Measurements from ENCODE around the gene PITPNM1.
"Not testable (repeated sequence)": the region's sequence is repeated elsewhere in the genome, so short reads cannot be mapped to it uniquely, and the experiment has no call there.

PITPNM1 gene

DNA sequence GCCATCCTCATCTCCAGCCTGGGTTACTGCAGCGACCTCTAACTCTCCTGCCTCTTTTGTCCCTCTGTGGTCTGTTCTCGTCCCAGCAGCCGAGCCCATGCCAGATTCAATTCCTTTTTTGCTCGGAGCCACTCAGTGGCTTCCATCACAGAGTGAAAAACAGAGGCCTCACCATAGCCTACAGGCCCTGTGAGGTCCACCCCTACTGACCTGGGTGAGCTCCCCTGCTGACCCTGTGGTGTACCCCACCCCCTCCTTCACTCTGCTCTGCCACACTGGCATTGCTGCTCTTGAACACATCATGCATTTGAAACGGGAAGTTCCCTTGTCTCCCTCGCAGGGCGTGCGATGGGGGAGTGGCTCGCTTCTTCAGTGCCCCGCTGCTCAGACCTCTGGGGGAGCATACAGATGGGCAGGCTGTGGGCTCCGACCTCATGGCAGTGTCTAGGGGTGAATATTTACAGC is 20.3 kb downstream of the PITPNM1 start:
- TF ChIP-seq, protein P1, sequence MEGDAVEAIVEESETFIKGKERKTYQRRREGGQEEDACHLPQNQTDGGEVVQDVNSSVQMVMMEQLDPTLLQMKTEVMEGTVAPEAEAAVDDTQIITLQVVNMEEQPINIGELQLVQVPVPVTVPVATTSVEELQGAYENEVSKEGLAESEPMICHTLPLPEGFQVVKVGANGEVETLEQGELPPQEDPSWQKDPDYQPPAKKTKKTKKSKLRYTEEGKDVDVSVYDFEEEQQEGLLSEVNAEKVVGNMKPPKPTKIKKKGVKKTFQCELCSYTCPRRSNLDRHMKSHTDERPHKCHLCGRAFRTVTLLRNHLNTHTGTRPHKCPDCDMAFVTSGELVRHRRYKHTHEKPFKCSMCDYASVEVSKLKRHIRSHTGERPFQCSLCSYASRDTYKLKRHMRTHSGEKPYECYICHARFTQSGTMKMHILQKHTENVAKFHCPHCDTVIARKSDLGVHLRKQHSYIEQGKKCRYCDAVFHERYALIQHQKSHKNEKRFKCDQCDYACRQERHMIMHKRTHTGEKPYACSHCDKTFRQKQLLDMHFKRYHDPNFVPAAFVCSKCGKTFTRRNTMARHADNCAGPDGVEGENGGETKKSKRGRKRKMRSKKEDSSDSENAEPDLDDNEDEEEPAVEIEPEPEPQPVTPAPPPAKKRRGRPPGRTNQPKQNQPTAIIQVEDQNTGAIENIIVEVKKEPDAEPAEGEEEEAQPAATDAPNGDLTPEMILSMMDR (IDR thresholded peaks at IDR 0.05; ENCODE audit: control insufficient read depth, extremely low read depth, insufficient read depth), result no peak
- H3K4me3 ChIP-seq (ENCODE audit: low read depth, low read length), result no peak overlapping the region
- DNase-seq (ENCODE audit: low read depth), result no peak

GRCh38 chr11:67483831-67484665 is 21.1 kb downstream of the PITPNM1 start:
- TF ChIP-seq, protein P1 (IDR thresholded peaks at IDR 0.05; ENCODE audit: control insufficient read depth, extremely low read depth, insufficient read depth), result no peak
- no peak for DNase-seq (ENCODE audit: low read depth)
- peak overlapping the region; percentile 65 for H3K4me3 ChIP-seq (ENCODE audit: low read depth, low read length)

DNA sequence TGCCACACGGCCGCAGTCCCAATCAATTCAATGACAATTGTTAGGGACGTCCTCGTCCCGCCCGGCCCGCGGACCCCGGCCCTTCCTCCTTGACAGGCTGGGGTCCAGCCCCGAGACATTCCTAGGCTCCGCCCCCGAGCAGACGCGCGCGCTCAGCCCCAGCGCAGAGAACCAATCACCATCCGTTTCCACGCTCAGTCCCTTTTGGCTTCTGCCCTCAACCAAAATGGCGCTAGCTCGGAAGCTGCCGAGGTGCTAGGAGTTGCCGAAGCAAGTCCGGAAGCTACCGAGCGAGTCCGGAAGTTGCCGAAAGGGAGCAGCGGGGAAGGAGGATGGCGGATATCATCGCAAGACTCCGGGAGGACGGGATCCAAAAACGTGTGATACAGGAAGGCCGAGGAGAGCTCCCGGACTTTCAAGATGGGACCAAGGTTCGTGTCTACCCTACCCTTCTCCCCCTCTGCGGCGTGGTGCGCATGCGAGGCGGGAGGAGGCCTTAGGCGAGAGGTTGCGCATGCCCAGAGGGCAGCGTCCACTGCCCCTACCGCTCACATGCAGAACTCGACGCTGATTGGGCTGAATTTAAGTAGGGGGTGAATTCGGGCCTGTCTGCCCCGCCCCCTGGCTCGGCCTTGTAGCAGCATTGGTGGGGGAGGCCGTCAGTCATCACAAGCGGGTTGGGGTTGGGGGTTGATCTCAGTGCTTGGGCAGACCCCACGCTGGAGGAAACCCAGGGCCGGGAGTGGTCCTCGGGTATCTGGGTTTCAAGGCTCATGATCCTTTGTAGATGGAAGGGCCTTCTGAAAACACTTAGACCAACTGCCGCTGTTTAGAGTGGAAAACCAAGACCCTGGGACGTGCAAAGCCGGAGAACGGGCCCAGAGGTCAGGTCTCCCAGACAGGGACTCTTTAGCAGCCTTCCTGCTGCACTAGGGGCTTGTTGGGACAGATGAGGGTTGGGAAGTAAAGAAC is 22.1 kb downstream of the PITPNM1 start, which contains the start of gene AIP:
AIP (plus strand) TSS at position 200 of the 972 bp plus-strand sequence; CDS start at position 333, 133 bp downstream.
- peak within 1 kb of the TSS; percentile 65 for H3K4me3 ChIP-seq (ENCODE audit: low read depth, low read length)
- DNase-seq (ENCODE audit: low read depth), result peak; percentile 93
- TF ChIP-seq, protein P1 (IDR thresholded peaks at IDR 0.05; ENCODE audit: control insufficient read depth, extremely low read depth, insufficient read depth), result peak; percentile 16; the same call in 1 of the 2 replicates

DNA sequence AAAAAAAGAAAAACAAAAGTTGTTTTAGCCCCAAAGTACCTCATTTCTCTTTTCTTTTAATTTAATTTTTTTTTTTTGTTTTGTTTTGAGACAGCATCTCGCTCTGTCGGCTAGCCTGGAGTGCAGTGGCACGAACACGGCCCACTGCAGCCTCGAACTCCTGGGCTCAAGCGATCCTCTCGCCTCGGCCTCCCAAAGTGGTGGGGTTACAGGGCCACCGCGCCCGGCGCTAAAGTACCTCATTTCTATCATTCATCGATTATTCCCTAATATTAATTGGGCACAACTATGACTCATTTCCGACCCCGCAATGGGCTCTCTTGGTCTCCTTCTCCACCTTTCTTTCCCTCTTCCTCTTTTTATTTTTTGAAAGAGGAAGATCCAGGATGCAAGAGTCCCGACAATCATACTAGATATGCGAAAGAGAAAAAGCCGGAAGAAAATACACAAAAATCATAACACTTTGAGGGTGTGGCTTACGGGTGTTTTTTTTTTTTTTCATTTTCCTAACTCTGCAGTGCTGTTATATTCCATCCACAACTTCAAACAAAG is 22.8 kb downstream of the PITPNM1 start:
- TF ChIP-seq, protein P1 (IDR thresholded peaks at IDR 0.05; ENCODE audit: control insufficient read depth, extremely low read depth, insufficient read depth), result no peak
- DNase-seq (ENCODE audit: low read depth), result no peak
- peak overlapping the region; percentile 65 for H3K4me3 ChIP-seq (ENCODE audit: low read depth, low read length)

- DNase-seq (ENCODE audit: low read depth); H3K4me3 ChIP-seq (ENCODE audit: low read depth, low read length): not testable (repeated sequence)
Measured at GRCh38 chr11:67477344-67478050, 27.7 kb downstream of the PITPNM1 start.

DNA sequence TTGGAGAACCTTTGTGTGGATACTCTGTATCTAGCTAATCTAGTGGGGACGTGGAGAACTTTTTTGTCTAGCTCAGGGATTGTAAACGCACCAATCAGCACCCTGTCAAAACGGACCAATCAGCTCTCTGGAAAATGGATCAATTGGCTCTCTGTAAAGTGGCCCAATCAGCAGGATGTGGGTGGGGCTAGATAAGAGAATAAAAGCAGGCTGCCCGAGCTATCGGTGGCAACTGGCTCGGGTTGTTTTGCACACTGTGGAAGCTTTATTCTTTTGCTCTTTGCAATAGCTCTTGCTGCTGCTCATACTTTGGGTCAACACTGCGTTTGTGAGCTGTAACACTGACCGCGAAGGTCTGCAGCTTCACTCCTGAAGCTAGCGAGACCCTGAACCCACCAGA is 28.5 kb downstream of the PITPNM1 start:
- not testable (repeated sequence) for H3K4me3 ChIP-seq (ENCODE audit: low read depth, low read length); DNase-seq (ENCODE audit: low read depth)

- H3K4me3 ChIP-seq (ENCODE audit: low read depth, low read length), result no peak overlapping the region
- TF ChIP-seq, protein P1 (IDR thresholded peaks at IDR 0.05; ENCODE audit: control insufficient read depth, extremely low read depth, insufficient read depth), result no peak
- no peak for DNase-seq (ENCODE audit: low read depth)
Measured at GRCh38 chr11:67472882-67473281, 32.3 kb downstream of the PITPNM1 start.
